Astrocyte (in vitro differentiated cells and primary cell): ENCODE data around the gene PLEKHG4.

Experiments
- EZH2 ChIP-seq: IDR thresholded peaks from 2 replicates; pipeline ENCODE4 v1.6.1; 2012; ENCODE audit warnings: mild to moderate bottlenecking, low read length, inconsistent platforms; ENCODE audit not compliant: insufficient read depth
- TF ChIP-seq, protein P1 (sequence below): IDR thresholded peaks from 2 replicates; pipeline ENCODE4 v1.5.1; 2011; ENCODE audit warnings: low read depth, mild to moderate bottlenecking, inconsistent platforms, low read length, moderate library complexity; ENCODE audit not compliant: insufficient read depth

DNA sequence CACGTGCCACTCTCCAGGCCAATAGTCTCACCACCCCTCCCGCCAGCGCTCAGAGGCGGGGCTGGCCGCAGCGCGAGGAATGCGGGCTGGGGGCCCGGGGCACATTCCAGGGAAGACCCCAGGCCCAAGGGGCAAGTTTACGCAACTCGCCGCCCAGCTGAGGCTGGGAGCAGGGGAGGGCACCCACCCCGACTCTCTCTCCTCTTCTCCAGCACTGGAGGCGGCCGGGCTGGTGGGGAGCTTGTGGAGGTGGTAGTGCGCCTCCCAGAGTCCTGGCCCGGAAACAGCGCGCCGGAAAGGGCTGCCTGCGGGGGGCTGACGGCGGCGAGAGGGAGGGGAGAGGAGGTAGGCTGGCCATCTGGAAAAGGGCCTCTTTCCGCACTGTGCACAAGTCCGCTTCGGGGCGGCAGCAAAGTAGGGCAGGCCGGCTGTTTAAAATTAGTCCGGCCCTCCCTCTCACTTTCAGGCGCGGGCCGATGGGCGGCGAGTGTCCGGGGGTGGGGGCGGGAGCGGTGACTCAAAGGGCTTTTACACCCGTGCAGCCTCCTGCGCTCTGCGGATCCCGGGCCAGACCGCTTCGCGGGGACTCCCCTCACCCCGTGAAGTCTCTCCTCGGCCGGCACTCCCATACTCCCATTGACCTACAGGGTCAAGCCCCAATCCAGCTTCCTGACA, 33.1 kb upstream of the PLEKHG4 start:
- TF ChIP-seq, protein P1, sequence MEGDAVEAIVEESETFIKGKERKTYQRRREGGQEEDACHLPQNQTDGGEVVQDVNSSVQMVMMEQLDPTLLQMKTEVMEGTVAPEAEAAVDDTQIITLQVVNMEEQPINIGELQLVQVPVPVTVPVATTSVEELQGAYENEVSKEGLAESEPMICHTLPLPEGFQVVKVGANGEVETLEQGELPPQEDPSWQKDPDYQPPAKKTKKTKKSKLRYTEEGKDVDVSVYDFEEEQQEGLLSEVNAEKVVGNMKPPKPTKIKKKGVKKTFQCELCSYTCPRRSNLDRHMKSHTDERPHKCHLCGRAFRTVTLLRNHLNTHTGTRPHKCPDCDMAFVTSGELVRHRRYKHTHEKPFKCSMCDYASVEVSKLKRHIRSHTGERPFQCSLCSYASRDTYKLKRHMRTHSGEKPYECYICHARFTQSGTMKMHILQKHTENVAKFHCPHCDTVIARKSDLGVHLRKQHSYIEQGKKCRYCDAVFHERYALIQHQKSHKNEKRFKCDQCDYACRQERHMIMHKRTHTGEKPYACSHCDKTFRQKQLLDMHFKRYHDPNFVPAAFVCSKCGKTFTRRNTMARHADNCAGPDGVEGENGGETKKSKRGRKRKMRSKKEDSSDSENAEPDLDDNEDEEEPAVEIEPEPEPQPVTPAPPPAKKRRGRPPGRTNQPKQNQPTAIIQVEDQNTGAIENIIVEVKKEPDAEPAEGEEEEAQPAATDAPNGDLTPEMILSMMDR = peak; percentile 13
- TF ChIP-seq EZH2 = no peak
